SK-N-SH (cell line): ENCODE measurements around the gene RYR3.

Experiments
- EP300 ChIP-seq, 2 experiments: IDR thresholded peaks; 2 replicates each; pipeline versions ENCODE4 v1.4.0 to v1.6.1; 2012; ENCODE audit warnings: borderline replicate concordance in 1 of 2, low read depth in 1 of 2, low read length in 1 of 2
- EZH2phosphoT487 ChIP-seq: fragments of 200-600 bp; sonication (generic); IDR thresholded peaks from 2 replicates; pipeline ENCODE4 v1.6.1; 2017; ENCODE audit warnings: low read depth, mixed run types, mild to moderate bottlenecking, antibody characterized with exemption, moderate library complexity, borderline replicate concordance
- FOSL2 ChIP-seq: IDR thresholded peaks from 2 replicates; pipeline ENCODE4 v1.4.0; 2012; ENCODE audit warnings: low read depth, mild to moderate bottlenecking, moderate library complexity, borderline replicate concordance
- FOXM1 ChIP-seq: IDR thresholded peaks from 2 replicates; pipeline ENCODE4 v1.4.0; 2012; ENCODE audit warnings: low read depth, mild to moderate bottlenecking
- GABPA ChIP-seq: IDR thresholded peaks from 2 replicates; pipeline ENCODE4 v1.4.0; 2012; ENCODE audit warnings: low read depth, mild to moderate bottlenecking
- JUND ChIP-seq: IDR thresholded peaks from 2 replicates; pipeline ENCODE4 v1.4.0; 2012
- POLR2AphosphoS5 ChIP-seq: IDR thresholded peaks from 2 replicates; pipeline ENCODE4 v1.6.1; 2012; ENCODE audit warnings: low read depth, low read length
- YY1 ChIP-seq: IDR thresholded peaks from 2 replicates; pipeline ENCODE4 v1.4.0; 2012; ENCODE audit warnings: low read depth, mild to moderate bottlenecking
- TF ChIP-seq, protein P1 (sequence below): fragments of 200-600 bp; sonication (generic); IDR thresholded peaks from 2 replicates; pipeline ENCODE4 v1.6.1; 2017; ENCODE audit warnings: antibody characterized with exemption, mild to moderate bottlenecking, moderate library complexity
- TF ChIP-seq, protein P2 (sequence below): IDR thresholded peaks from 2 replicates; pipeline ENCODE4 v1.4.0; 2012; ENCODE audit warnings: low read depth

DNA sequence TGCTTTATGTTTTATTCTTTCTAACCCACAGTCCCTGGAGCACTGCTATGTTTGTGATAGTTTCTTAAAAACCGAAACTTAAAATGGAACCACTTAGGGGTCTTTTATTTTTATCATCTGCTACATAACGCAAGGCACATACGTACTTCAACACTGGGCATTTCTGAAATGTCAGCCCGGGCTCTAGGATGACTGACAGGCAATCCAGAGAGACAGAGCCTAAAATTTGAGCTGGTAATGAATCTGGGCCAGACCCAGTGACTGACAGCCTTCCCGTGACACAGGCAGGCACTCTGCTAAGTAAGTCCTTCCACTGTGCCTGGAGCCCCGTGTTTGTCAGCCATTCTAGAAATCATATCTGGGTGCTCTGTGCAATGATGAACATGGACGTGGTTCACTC, 84.6 kb downstream of the RYR3 start:
- TF ChIP-seq JUND (no peak), EZH2phosphoT487 (no peak), FOSL2 (no peak), EP300 (IDR thresholded peaks at IDR 0.05; ENCODE audit: borderline replicate concordance in 1 of 2, low read depth in 1 of 2, low read length in 1 of 2) (no peak), FOXM1 (no peak), GABPA (no peak), YY1 (no peak), POLR2AphosphoS5 (no peak)
- TF ChIP-seq, protein P1, sequence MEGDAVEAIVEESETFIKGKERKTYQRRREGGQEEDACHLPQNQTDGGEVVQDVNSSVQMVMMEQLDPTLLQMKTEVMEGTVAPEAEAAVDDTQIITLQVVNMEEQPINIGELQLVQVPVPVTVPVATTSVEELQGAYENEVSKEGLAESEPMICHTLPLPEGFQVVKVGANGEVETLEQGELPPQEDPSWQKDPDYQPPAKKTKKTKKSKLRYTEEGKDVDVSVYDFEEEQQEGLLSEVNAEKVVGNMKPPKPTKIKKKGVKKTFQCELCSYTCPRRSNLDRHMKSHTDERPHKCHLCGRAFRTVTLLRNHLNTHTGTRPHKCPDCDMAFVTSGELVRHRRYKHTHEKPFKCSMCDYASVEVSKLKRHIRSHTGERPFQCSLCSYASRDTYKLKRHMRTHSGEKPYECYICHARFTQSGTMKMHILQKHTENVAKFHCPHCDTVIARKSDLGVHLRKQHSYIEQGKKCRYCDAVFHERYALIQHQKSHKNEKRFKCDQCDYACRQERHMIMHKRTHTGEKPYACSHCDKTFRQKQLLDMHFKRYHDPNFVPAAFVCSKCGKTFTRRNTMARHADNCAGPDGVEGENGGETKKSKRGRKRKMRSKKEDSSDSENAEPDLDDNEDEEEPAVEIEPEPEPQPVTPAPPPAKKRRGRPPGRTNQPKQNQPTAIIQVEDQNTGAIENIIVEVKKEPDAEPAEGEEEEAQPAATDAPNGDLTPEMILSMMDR = no peak
- TF ChIP-seq, protein P2, sequence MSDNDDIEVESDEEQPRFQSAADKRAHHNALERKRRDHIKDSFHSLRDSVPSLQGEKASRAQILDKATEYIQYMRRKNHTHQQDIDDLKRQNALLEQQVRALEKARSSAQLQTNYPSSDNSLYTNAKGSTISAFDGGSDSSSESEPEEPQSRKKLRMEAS = no peak
